ENCODE results near the gene TMED4. TPM values are rescaled to one million over a fixed set of nuclear protein-coding genes. Genes with fewer than 3 reads are reported as not detected.
A peak's percentile ranks its signal among the peaks of the same experiment; 100 is the strongest.

TMED4 gene
- total RNA-seq, 1 donor from 2014 or later: 88.9 TPM

GRCh38 chr7:44534501-44534900 is 47.5 kb downstream of the TMED4 start:
- Mint-ChIP-seq H3K27me3 (ENCODE audit: low read depth) (no peaks in the 10 kb centered on the region), H3K27ac (ENCODE audit: unreplicated experiment) (no peak overlapping the region), H3K9me3 (no peaks in the 10 kb centered on the region), H3K4me3 (no peak overlapping the region), H3K36me3 (ENCODE audit: low read depth) (no peaks in the 10 kb centered on the region), H3K4me1 (no peaks in the 10 kb centered on the region)
- DNase-seq (ENCODE audit: low read depth, low spot score): peak; percentile 58
- TF ChIP-seq CTCF (conservative IDR thresholded peaks at IDR 0.05): peak; percentile 68

GRCh38 chr7:44534087-44534486 is 47.9 kb downstream of the TMED4 start:
- H3K27me3 Mint-ChIP-seq (ENCODE audit: low read depth): no peaks in the 10 kb centered on the region
- H3K4me3 Mint-ChIP-seq: no peak overlapping the region
- TF ChIP-seq CTCF (conservative IDR thresholded peaks at IDR 0.05): no peak
- H3K4me1 Mint-ChIP-seq: no peaks in the 10 kb centered on the region
- H3K9me3 Mint-ChIP-seq: no peaks in the 10 kb centered on the region
- H3K27ac Mint-ChIP-seq (ENCODE audit: unreplicated experiment): no peak overlapping the region
- DNase-seq (ENCODE audit: low read depth, low spot score): no peak
- no peaks in the 10 kb centered on the region for H3K36me3 Mint-ChIP-seq (ENCODE audit: low read depth)

- H3K27me3 Mint-ChIP-seq (ENCODE audit: low read depth): peaks cover under 1% of the 10 kb centered on the region
- peak overlapping the region; percentile 9 for H3K27ac Mint-ChIP-seq (ENCODE audit: unreplicated experiment)
- DNase-seq (ENCODE audit: low read depth, low spot score): no peak
- no peak for TF ChIP-seq CTCF (conservative IDR thresholded peaks at IDR 0.05)
- H3K4me3 Mint-ChIP-seq: no peak overlapping the region
- H3K4me1 Mint-ChIP-seq: no peaks in the 10 kb centered on the region
- H3K36me3 Mint-ChIP-seq (ENCODE audit: low read depth): peaks cover under 1% of the 10 kb centered on the region
- H3K9me3 Mint-ChIP-seq: peaks cover under 1% of the 10 kb centered on the region
Measured at GRCh38 chr7:44533301-44534055, 48.6 kb downstream of the TMED4 start.

GRCh38 chr7:44531421-44532380 is 50.3 kb downstream of the TMED4 start:
- TF ChIP-seq CTCF (conservative IDR thresholded peaks at IDR 0.05): no peak
- Mint-ChIP-seq H3K9me3 (peaks cover 2% of the 10 kb centered on the region), H3K27ac (ENCODE audit: unreplicated experiment) (no peak overlapping the region), H3K4me1 (no peaks in the 10 kb centered on the region), H3K27me3 (ENCODE audit: low read depth) (peaks cover 2% of the 10 kb centered on the region), H3K36me3 (ENCODE audit: low read depth) (peaks cover 2% of the 10 kb centered on the region), H3K4me3 (no peak overlapping the region)
- no peak for DNase-seq (ENCODE audit: low read depth, low spot score)

GRCh38 chr7:44530990-44531389 is 51.0 kb downstream of the TMED4 start:
- peaks cover 2% of the 10 kb centered on the region for H3K36me3 Mint-ChIP-seq (ENCODE audit: low read depth)
- no peak for DNase-seq (ENCODE audit: low read depth, low spot score)
- no peak for TF ChIP-seq CTCF (conservative IDR thresholded peaks at IDR 0.05)
- H3K4me3 Mint-ChIP-seq: no peak overlapping the region
- peaks cover 2% of the 10 kb centered on the region for H3K27me3 Mint-ChIP-seq (ENCODE audit: low read depth)
- no peak overlapping the region for H3K27ac Mint-ChIP-seq (ENCODE audit: unreplicated experiment)
- peaks cover 2% of the 10 kb centered on the region for H3K9me3 Mint-ChIP-seq
- no peaks in the 10 kb centered on the region for H3K4me1 Mint-ChIP-seq

Other genes starting within 250 kb of the TMED4 start
- 85.5 and 93.2 TPM in 2 replicates for gene NUDCD3, start 91.6 kb downstream of the TMED4 start, total RNA-seq
- gene NPC1L1, start 40.9 kb downstream of the TMED4 start, total RNA-seq: 0.12 and 0.18 TPM in 2 replicates
- 104 and 111 TPM in 2 replicates for gene DDX56, start 8.3 kb downstream of the TMED4 start, total RNA-seq
- gene OGDH, start 24.4 kb upstream of the TMED4 start, total RNA-seq: 102 and 116 TPM in 2 replicates
- gene ZMIZ2, start 166.6 kb upstream of the TMED4 start, total RNA-seq: 93.9 and 99.5 TPM in 2 replicates
- 2,244 and 2,316 TPM in 2 replicates for gene PPIA, start 214.4 kb upstream of the TMED4 start, total RNA-seq

All from neural crest cell (in vitro differentiated cells).